Erythroblast (primary cell): ENCODE measurements around the gene RBP7.

ENCODE experiments used
- DNase-seq, 2 experiments: peaks; one replicate each; lab custom pipeline; 2025; lab: John Stamatoyannopoulos, UW
- GATA1 ChIP-seq: IDR thresholded peaks from 2 replicates; pipeline ENCODE4 v1.6.1; 2011; ENCODE audit warnings: low read depth, mild to moderate bottlenecking, control low read depth, low read length, moderate library complexity
- POLR2A ChIP-seq: IDR thresholded peaks from 2 replicates; pipeline ENCODE4 v1.6.1; 2011; ENCODE audit warnings: mild to moderate bottlenecking, low read length

The RBP7 gene

GRCh38 chr1:10048601-10049000, 51.6 kb downstream of the RBP7 start:
- TF ChIP-seq GATA1 (no peak), POLR2A (no peak)
- no peak for DNase-seq

DNA sequence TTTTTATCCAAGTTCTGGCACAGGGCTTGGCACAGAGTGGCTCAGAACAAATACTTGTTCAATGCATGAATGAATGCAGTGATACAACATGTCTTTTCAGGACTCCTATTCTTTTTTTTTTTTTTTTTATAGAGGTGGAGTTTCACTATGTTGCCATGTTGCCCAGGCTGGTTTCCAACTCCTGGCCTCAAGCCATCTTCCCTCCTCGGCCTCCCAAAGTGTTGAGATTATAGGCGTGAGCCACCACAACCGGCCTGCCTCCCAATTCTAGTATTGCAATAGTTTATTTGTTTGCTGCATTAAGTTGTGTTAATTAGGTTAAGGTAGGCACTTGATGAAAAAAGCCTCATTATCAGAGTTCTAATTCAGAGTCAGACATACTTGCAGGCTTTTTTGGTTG, 53.6 kb downstream of the RBP7 start:
- no peak for TF ChIP-seq POLR2A
- no peak for DNase-seq

DNA sequence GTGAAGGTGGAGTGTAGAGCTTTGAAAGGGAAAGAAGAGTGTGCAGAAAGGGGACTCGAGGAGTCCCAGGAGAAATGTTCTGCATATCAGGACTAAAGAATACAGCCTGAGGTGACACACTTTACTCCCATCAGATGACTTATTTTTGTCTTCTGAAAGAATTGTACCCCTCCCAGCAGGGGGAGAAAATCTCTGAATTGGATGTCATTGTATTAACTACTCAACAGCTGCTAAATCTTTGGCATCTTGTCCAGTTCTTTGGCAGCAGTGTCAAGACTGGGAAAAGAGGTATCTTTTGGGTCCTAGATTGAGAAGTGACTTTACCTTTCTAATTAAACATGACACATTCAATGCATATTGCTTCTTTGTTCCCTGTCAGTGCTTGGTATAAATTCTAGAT, 54.6 kb downstream of the RBP7 start:
- TF ChIP-seq GATA1 = no peak
- TF ChIP-seq POLR2A = no peak
- DNase-seq = no peak

DNA sequence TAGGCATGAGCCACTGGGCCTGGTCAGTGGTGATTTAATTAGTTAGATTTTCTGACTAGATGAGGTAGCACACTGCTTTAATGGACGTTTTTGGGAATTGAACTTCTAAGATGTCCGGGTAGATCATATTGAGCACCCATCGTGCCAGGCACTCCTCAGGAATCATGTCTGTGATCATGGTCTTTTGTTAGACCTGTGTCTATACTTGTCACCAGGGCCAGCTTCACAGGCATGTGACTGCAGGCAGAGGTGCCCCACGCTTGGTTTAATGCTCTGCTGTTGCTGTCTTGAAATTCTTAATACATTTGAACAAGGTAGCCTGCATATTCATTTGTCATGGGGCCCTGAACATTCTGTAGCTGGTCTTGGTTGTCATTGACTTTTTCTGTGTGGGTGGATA, 55.3 kb downstream of the RBP7 start:
- DNase-seq = no peak
- TF ChIP-seq POLR2A = no peak
- no peak for TF ChIP-seq GATA1

DNA sequence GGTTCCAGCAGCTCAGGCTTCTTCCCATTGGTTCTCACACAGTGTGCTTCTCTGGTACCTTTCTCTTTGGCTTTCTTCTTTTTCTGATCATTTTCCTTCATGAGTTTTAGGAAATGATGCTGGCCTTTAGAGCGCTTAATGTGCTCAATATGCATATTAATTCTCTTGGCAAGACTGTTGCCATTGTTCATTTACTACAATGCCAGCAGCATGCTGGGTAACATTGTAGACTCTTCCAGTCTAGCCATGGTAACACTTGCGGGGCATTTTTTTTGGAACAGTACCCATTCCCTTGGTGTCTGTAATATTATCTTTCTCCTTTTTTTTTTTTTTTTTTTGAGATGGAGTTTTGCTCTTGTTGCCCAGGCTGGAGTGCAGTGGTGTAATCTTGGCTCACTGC, 57.4 kb downstream of the RBP7 start:
- no peak for DNase-seq
- TF ChIP-seq GATA1 (no peak), POLR2A (no peak)

DNA sequence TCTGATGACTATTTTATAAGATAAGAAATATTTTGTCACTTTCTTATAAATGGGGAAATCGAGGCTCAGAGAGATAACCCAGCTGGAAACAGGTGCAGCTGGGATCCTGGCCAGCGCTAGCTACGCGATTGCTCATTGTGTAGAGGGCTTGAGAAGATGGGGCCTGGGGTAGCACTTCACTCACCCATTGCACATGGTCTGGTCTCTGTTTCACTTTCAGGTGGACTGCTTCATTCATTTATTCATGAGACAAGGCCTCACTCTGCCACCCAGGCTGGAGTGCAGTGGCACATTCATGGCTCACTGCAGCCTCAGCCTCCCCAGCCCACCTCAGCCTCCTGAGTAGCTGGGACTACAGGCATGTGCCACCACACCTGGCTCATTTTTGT, 59.6 kb downstream of the RBP7 start:
- TF ChIP-seq GATA1 = no peak
- no peak for TF ChIP-seq POLR2A
- DNase-seq = no peak

DNA sequence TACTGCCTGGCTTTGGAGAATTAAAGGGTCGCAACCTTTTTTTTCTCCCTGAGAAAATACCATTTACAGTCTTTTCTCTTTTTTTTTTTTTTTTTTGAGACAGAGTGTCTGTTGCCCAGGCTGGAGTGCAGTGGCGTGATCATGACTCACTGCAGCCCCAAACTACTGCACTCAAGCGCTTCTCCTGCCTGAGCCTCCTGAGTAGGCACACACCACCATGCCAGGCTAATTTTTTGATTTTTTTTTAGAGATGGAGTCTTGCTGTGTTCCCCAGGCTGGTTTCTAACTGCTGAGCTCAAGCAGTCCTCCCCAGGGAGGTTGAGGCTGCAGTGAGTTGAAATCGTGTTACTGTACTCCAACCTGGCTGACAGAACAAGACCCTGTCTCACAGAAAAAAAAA, 60.3 kb downstream of the RBP7 start:
- no peak for TF ChIP-seq POLR2A
- no peak for TF ChIP-seq GATA1
- no peak for DNase-seq

- no peak for DNase-seq
- TF ChIP-seq GATA1 (no peak), POLR2A (no peak)
Measured at GRCh38 chr1:10057796-10058195, 60.8 kb downstream of the RBP7 start.

- no peak for DNase-seq
- TF ChIP-seq GATA1 = no peak
- TF ChIP-seq POLR2A = no peak
Measured at GRCh38 chr1:10059342-10059718, 62.3 kb downstream of the RBP7 start.

DNA sequence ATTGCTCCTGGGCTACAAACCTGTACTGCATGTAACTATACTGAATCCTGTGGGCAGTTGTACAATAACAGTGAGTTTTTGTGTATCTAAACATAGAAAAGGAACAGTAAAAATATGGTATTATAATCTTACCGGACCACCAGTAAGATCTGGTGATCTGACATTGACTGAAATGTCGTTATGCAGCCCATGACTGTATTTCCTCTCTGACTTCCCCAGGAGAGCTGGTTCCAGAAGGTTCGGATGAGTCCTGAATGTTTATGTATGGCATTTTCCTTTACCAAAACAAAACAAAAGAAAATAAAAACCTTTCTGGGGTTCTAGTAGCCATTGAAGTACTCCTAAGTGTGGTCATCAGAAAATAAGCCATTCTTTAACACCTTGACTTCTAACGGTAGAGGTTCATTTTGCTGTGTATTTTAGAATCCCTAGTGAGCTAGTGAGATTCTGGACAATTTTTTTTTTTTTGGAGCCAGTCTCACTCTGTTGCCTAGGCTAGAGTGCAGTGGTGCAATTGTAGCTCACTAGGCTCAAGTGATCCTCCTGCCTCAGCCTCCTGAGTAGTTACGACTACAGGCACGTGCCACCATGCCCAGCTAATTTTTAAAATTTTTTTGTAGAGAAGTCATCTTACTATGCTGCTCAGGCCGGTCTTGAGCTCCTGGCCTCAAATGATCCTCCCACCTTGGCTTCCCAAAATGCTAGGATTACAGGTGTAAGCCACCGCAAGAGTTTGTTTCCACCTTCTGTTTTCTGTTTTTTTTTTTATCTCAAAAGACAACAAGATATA, 63.5 kb downstream of the RBP7 start:
- no peak for DNase-seq

GRCh38 chr1:10061276-10061675, 64.2 kb downstream of the RBP7 start:
- no peak for DNase-seq
- TF ChIP-seq POLR2A (no peak), GATA1 (no peak)

More for the DNA sequence above, 63.5 kb downstream of the RBP7 start:
- TF ChIP-seq GATA1 = no peak
- no peak for TF ChIP-seq POLR2A

DNA sequence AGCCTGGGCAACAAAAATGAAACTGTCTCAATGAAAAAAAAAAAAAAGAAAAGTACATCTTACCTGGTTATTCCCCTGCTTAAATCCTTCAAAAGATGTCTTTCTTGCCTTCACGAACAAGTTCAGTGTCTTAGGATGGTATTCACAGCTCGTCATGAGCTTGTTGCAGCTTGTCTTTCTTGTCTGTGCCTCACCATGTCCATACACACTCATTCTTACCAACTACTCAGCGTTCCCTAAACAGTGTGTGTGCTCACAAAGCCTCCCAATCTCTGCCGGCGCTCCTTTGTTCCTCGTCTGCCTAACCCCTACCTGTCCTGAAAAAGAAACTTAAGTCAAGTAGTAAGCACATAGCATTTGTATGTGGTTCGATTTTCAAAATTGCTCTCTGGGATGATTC, 66.8 kb downstream of the RBP7 start:
- no peak for DNase-seq
- TF ChIP-seq GATA1 (no peak), POLR2A (no peak)

- TF ChIP-seq POLR2A (no peak), GATA1 (no peak)
Measured at GRCh38 chr1:10064416-10065343, 67.7 kb downstream of the RBP7 start.

GRCh38 chr1:10065344-10065685, 68.3 kb downstream of the RBP7 start:
- no peak for TF ChIP-seq POLR2A
- TF ChIP-seq GATA1 = no peak
- no peak for DNase-seq

More at GRCh38 chr1:10064416-10065343, 67.7 kb downstream of the RBP7 start:
- DNase-seq = no peak
